GM21619 (cell line): ENCODE measurements around the gene RPS2.
"Not testable (repeated sequence)": the region's sequence is repeated elsewhere in the genome, so short reads cannot be mapped to it uniquely, and the experiment has no call there.

Source experiments
- ATAC-seq: cut with Tn5 transposase; IDR thresholded peaks from one replicate; pipeline ENCODE4 v1.9.1; 2021; ENCODE audit not compliant: unreplicated experiment

The RPS2 gene

DNA sequence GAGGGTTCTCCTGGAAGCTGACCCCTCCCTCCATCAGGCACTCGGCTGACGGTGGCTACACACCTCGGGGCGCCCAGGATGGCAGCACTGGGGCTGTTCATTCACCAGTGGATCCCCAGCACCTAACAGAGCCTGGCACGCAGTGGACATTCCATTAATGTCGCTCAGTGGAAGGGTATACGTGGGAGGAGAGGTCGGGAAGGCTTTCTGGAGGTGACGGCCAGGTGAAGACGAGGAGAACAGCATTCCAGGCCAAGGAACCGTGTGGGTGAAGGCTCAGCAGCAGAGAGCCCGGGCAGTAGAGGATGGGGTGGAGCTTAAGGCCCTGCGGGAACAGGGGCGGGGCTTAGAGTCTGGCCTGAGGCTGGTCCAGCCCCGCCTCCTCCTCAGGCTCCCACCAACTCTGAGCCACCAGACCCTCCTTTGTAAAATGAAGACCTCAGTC, 43.9 kb downstream of the RPS2 start:
- ATAC-seq, result no peak

- ATAC-seq, result not testable (repeated sequence)
Observed at GRCh38 chr16:1920122-1920521, 44.5 kb downstream of the RPS2 start.

DNA sequence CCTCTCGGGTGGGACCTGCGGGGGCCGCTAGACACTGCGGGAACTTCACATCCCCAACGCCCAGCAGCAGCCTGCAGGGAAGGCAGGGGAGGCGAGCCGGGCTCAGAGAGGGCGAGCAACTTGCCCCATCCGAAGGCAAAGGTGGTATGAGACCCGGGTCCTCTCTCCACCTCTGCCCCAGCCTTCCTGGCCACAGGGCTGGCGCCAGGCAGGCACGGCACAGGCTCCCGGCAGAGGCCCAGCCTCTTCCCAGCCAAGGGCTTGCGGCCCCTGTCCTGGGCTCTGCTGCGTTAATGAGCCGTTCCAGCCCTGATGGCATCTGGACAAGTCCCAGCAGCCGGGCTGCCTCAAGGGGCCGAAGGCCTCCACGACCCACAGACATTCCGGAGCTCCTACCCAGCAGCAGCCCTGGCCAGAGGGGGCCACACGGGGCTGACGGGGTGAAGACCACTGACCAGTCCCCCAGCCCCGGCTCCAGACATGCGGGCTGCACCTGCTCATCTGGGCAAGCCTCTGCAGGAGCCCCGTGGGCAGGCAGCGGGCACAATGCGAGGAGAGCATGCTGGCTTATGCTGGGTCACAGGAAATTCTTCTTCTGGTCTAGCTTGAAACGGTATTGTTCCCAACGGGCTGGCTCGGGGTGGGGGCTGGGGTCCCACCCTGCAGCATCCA, 45.2 kb downstream of the RPS2 start:
- no peak for ATAC-seq

- ATAC-seq, result no peak
Observed at GRCh38 chr16:1918351-1919326, 46.0 kb downstream of the RPS2 start, which contains the start of gene HS3ST6. HS3ST6 (minus strand) TSS chr16:1918415; CDS start chr16:1918323, 92 bp downstream.

DNA sequence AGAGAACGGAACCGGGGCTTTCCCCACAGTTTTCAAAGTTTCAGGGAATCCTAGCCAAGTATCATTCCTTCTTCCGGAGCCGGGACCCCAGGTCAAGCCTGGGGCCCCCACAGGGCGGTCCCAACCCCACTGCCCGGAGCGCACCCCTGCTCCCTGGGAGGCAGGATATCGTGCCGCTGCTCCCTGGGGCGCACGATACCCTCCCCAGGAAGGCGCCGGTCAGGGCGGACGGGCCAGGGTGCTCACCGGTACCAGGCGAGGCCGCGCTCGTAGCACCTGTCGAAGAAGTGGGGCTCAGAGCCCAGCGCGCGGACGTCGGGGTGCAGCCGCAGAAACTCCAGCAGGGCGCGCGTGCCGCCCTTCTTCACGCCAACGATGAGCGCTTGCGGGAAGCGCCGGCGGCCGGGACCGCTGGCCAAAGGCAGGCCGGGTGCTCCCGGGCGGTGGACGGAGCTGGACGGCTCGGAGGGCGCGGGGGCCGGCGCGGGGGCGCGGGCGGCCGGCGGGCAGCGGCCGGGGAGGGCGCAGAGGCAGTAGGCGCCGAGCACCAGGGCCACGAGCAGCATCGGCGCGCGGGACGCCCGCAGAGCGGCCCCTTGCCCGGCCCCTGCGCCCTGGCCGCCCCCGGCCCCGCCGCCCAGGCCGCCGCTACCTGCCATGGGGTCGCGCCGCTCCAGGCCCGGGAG, 46.8 kb downstream of the RPS2 start:
- ATAC-seq, result no peak

DNA sequence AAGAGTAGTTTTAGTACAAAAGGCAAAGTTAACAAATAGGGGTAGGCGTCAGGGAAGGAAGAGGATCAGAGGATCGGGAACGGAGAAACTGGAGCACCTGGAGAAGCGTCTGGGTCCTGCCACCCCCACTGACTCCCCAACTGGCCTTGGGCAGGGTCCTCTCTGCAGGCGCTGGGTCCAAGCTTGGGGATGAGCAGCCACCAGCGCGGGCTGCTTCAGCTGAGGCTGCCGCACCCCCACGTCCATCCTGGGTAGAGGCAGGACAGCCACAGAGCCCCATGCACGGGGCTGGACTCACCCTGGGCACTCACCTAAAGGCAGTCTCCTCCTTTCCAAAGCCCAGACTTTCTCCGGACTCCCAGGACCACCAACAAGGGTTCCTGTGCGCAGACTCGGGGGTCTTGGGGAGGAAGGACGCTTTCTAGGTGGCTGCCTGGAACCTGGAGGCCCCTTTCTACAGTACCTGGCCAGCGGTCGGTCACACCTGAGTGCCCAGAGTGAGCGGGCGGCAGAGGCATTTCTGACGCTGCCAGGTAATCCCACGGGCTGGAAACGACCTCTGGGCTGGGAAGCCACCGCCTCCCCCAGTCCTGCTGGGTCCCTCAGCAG, 47.5 kb downstream of the RPS2 start:
- ATAC-seq, result no peak

DNA sequence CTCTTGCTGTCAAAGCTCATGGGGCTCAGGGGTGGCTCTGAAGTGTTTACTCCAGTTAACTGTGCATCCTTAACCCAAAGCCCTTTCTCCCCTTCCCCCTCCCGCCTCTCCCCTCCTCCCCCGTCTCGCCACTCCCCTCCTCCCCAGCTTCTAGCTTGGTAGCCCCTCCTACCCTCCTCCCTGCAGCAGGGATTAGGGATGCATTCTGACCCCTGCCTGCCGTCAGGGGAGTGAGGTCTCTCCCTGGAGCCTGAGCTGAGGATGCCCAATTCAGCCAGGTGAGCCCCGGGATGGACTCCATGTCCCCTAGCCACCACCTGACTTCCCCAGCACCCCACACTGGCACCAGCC, 48.0 kb downstream of the RPS2 start:
- no peak for ATAC-seq

GRCh38 chr16:1915732-1916639, 48.6 kb downstream of the RPS2 start:
- no peak for ATAC-seq

- ATAC-seq, result no peak
Observed at GRCh38 chr16:1914988-1915387, 49.6 kb downstream of the RPS2 start.

DNA sequence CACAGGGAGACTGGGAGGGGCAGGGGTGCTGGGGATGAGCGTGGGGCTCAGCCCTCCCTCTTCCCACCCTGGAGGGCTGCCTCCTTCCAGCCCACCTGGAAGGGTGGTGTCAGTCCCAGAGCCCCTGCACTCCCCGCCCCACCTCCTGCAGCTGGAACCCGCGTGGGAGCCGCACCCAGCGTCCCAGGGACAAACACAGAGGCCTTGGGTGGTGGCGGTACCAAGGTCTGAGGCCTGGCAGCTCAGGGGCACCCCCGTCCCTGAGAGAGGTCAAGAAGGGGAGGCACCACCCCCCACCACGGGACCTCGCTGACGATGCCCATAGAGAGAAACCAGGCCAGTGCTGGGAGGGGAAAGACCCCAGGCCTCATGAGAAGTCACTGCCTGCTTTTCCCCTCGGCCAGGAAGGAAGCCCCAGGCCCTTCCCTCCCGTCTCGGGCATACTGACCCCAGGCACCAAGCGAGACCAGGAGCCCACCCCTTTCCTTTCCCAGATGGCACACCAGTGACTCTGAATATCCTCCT, 50.5 kb downstream of the RPS2 start:
- ATAC-seq, result no peak

GRCh38 chr16:1913327-1914083, 51.1 kb downstream of the RPS2 start:
- ATAC-seq, result no peak

DNA sequence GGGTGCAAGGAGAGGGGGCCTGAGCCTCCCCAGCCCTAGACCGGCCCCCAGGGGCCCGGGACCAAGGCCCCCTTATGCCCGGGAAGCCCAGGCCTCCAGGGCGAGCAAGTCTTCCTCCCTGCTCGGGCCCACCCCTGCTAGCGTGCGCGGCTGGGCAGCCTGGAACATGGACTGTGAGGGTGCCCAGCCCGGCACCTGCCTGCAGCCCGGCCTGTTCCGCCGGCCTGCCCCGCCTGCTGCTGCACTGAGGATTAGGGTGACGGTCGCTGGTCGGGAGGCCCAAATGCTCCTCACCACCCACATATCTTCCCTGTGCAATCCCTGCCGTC, 52.4 kb downstream of the RPS2 start:
- ATAC-seq, result no peak
